ENCODE measurements around the gene UQCC2.

- no peak for TF ChIP-seq EZH2 (IDR thresholded peaks at IDR 0.05; ENCODE audit: insufficient read depth, poor library complexity, severe bottlenecking)
- no peak for TF ChIP-seq EZH2phosphoT487 (IDR thresholded peaks at IDR 0.05; ENCODE audit: insufficient read depth, low read depth)
Observed at GRCh38 chr6:33746651-33747100, 35.2 kb upstream of the UQCC2 start, which contains the start of gene IP6K3.

All from GM23248 (cell line).